CD8-positive, alpha-beta memory T cell (primary cell): ENCODE data around the gene IVNS1ABP. TPM values are rescaled to one million over a fixed set of nuclear protein-coding genes. Genes with fewer than 3 reads are reported as not detected.

Source experiments
- CTCF ChIA-PET: fragments of 350-600 bp; sonication (Branson Sonifier 250); formaldehyde crosslinking; loops from one replicate; lab custom pipeline; 2021; ENCODE audit warnings: antibody characterized with exemption; lab: Charles Lee
- POLR2A ChIA-PET: fragments of 350-600 bp; sonication (Branson Sonifier 250); formaldehyde crosslinking; loops from one replicate; lab custom pipeline; 2021; ENCODE audit warnings: antibody characterized with exemption; lab: Charles Lee
- DNase-seq, 5 donors: peaks; one replicate each; pipeline versions ENCODE4 v3.0.0 to v3.0.0-alpha.2; 2020 to 2022; ENCODE audit warnings: mixed read lengths in 1 of 5
- H3K27ac ChIP-seq: one replicate; pipeline ENCODE4 v1.7.0; 2013; ENCODE audit warnings: low read depth, mild to moderate bottlenecking, low read length, moderate library complexity
- H3K27me3 ChIP-seq: 2 replicates; pipeline ENCODE4 v1.7.0; 2013; ENCODE audit warnings: low read length, mild to moderate bottlenecking; ENCODE audit not compliant: insufficient read depth, poor library complexity, severe bottlenecking
- H3K36me3 ChIP-seq: 2 replicates; pipeline ENCODE4 v1.7.0; 2013; ENCODE audit warnings: mild to moderate bottlenecking, low read length, moderate library complexity; ENCODE audit not compliant: insufficient read depth
- H3K4me1 ChIP-seq: 2 replicates; pipeline ENCODE4 v1.7.0; 2013; ENCODE audit warnings: mild to moderate bottlenecking, low read length, moderate library complexity; ENCODE audit not compliant: insufficient read depth
- H3K4me3 ChIP-seq: 2 replicates; pipeline ENCODE4 v1.7.0; 2013; ENCODE audit warnings: mild to moderate bottlenecking, low read length
- H3K9me3 ChIP-seq: 2 replicates; pipeline ENCODE4 v1.7.0; 2013; ENCODE audit warnings: mild to moderate bottlenecking, low read length
- H3K27ac Mint-ChIP-seq, 8 donors: one replicate each; pipeline ENCODE4 v1.8.0; 2020 to 2021; ENCODE audit warnings: mixed read lengths in 8 of 8, mild to moderate bottlenecking in 6 of 8, inconsistent platforms in 3 of 8, moderate library complexity in 3 of 8
- H3K27me3 Mint-ChIP-seq, 2 donors: one replicate each; pipeline ENCODE4 v1.8.0; 2020 to 2021; ENCODE audit warnings: mixed read lengths in 2 of 2, mild to moderate bottlenecking in 1 of 2, moderate library complexity in 1 of 2
- H3K36me3 Mint-ChIP-seq, 3 donors: one replicate each; pipeline ENCODE4 v1.8.0; 2020 to 2021; ENCODE audit warnings: mixed read lengths in 3 of 3, inconsistent platforms in 1 of 3, mild to moderate bottlenecking in 1 of 3
- H3K4me1 Mint-ChIP-seq, 3 donors: one replicate each; pipeline ENCODE4 v1.8.0; 2020 to 2021; ENCODE audit warnings: mixed read lengths in 3 of 3, inconsistent platforms in 1 of 3, mild to moderate bottlenecking in 1 of 3
- H3K4me3 Mint-ChIP-seq, 7 donors: one replicate each; pipeline ENCODE4 v1.8.0; 2020 to 2021; ENCODE audit warnings: mixed read lengths in 7 of 7, mild to moderate bottlenecking in 6 of 7, moderate library complexity in 4 of 7, inconsistent platforms in 2 of 7
- H3K9me3 Mint-ChIP-seq, 5 donors: one replicate each; pipeline ENCODE4 v1.8.0; 2020 to 2022; ENCODE audit warnings: mixed read lengths in 5 of 5, mild to moderate bottlenecking in 3 of 5, moderate library complexity in 2 of 5, inconsistent platforms in 1 of 5
- polyA plus RNA-seq: library from polyadenylated mRNA; unstranded; fragments of 300-500 nt; fragmentation: Illumina TruSeq; gene quantifications from one replicate; pipeline ENCODE4 v1.2.3, GENCODE V29; 2021
- total RNA-seq, 2 experiments: library from RNA; stranded (reverse); gene quantifications; one replicate each; pipeline ENCODE4 v1.2.3, GENCODE V29; 2021

IVNS1ABP gene
- total and polyA plus RNA-seq, 3 experiments from 2014 or later = 51.7 to 208 (median 205) TPM

- peaks cover 52% of the 10 kb centered on the region for H3K36me3 ChIP-seq
- no peaks in the 10 kb centered on the region for H3K27me3 Mint-ChIP-seq
- H3K9me3 Mint-ChIP-seq = no peaks in the 10 kb centered on the region
- H3K4me3 Mint-ChIP-seq = no peak overlapping the region
- peaks cover 19 to 68% (median 27%) of the 10 kb centered on the region in 3 donors for H3K36me3 Mint-ChIP-seq
- no peak overlapping the region for H3K27ac ChIP-seq
- DNase-seq = no peak
- H3K27me3 ChIP-seq = no peaks in the 10 kb centered on the region
- peaks cover 49 to 59% (median 50%) of the 10 kb centered on the region in 3 donors for H3K4me1 Mint-ChIP-seq
- no peak overlapping the region for H3K27ac Mint-ChIP-seq
- H3K9me3 ChIP-seq = no peaks in the 10 kb centered on the region
- POLR2A ChIA-PET = no interaction called here
- no peak overlapping the region for H3K4me3 ChIP-seq
- CTCF ChIA-PET = interaction anchor here (1.3 kb wide), 1 partner anchor 286 kb away, joined by 4 read pairs; no protein-coding TSS in a partner anchor
- H3K4me1 ChIP-seq = peaks cover 31% of the 10 kb centered on the region
These were observed 7.5 kb downstream of the IVNS1ABP start for GRCh38 chr1:185309566-185309965.

- CTCF ChIA-PET = no interaction called here
- Histone ChIP-seq H3K36me3 (peaks cover 63% of the 10 kb centered on the region), H3K4me3 (no peak overlapping the region), H3K27me3 (no peaks in the 10 kb centered on the region), H3K4me1 (peaks cover 16% of the 10 kb centered on the region), H3K9me3 (no peaks in the 10 kb centered on the region), H3K27ac (no peak overlapping the region)
- POLR2A ChIA-PET = no interaction called here
- H3K27ac Mint-ChIP-seq = peak overlapping the region in 1 of 8 donors; percentile 16
- H3K4me1 Mint-ChIP-seq = peaks cover 39 to 46% (median 41%) of the 10 kb centered on the region in 3 donors
- H3K36me3 Mint-ChIP-seq = peaks cover 20 to 80% (median 35%) of the 10 kb centered on the region in 3 donors
- H3K9me3 Mint-ChIP-seq = no peaks in the 10 kb centered on the region
- H3K27me3 Mint-ChIP-seq = no peaks in the 10 kb centered on the region
- H3K4me3 Mint-ChIP-seq = peak overlapping the region in 1 of 7 donors; percentile 65
- no peak for DNase-seq
These were observed 8.9 kb downstream of the IVNS1ABP start for GRCh38 chr1:185308126-185308525.

- Histone ChIP-seq H3K9me3 (no peaks in the 10 kb centered on the region), H3K4me1 (no peaks in the 10 kb centered on the region), H3K4me3 (no peak overlapping the region), H3K27me3 (no peaks in the 10 kb centered on the region), H3K27ac (no peak overlapping the region), H3K36me3 (peaks cover 79% of the 10 kb centered on the region)
- DNase-seq = no peak
- Mint-ChIP-seq H3K4me1 (peaks cover 15 to 23% (median 16%) of the 10 kb centered on the region in 3 donors), H3K4me3 (peak overlapping the region in 1 of 7 donors; percentile 15), H3K36me3 (peaks cover 23 to 90% (median 36%) of the 10 kb centered on the region in 3 donors), H3K27me3 (no peaks in the 10 kb centered on the region), H3K9me3 (no peaks in the 10 kb centered on the region), H3K27ac (peak overlapping the region in 4 of 8 donors; percentile 35 to 66 (median 61))
- CTCF ChIA-PET = interaction anchor here (0.9 to 2.2 kb wide), 4 partner anchors 11 to 365 kb away, joined by 3 to 6 read pairs (median 3); no protein-coding TSS in a partner anchor
- POLR2A ChIA-PET = interaction anchor here (1.1 kb wide), 1 partner anchor 12 kb away, joined by 3 read pairs; the partner anchor contains the start of gene IVNS1ABP
These were observed 11.6 kb downstream of the IVNS1ABP start for GRCh38 chr1:185305419-185305818.

DNA sequence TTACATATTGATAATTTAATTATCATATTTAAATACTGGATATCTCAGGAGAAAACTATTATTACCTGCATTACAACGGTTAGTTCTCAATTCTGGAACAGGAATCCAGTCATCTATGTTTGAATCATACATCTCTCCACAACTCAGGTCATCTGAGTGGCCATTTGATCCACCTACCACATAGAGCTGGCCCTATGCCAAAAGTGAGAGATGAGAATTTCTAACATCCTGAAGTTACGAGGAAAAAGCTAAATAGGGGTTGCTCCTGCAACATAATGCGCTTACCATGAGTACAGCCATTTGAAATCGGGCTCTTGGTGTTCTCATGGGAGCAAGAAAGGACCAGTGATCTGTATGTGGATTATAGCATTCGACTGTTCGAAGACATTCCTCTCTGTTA is 16.9 kb downstream of the IVNS1ABP start:
- ChIA-PET POLR2A (no interaction called here), CTCF (interaction anchor here (2.1 kb wide), 1 partner anchor 259 kb away, joined by 5 read pairs; no protein-coding TSS in a partner anchor)
- Mint-ChIP-seq H3K4me1 (peaks cover 8 to 12% (median 11%) of the 10 kb centered on the region in 3 donors), H3K27ac (no peak overlapping the region), H3K4me3 (no peak overlapping the region), H3K9me3 (no peaks in the 10 kb centered on the region), H3K27me3 (no peaks in the 10 kb centered on the region), H3K36me3 (peaks cover 21 to 94% (median 40%) of the 10 kb centered on the region in 3 donors)
- no peak overlapping the region for H3K27ac ChIP-seq
- H3K4me1 ChIP-seq = no peaks in the 10 kb centered on the region
- peaks cover 75% of the 10 kb centered on the region for H3K36me3 ChIP-seq
- no peak overlapping the region for H3K4me3 ChIP-seq
- no peaks in the 10 kb centered on the region for H3K9me3 ChIP-seq
- H3K27me3 ChIP-seq = no peaks in the 10 kb centered on the region
- no peak for DNase-seq

DNA sequence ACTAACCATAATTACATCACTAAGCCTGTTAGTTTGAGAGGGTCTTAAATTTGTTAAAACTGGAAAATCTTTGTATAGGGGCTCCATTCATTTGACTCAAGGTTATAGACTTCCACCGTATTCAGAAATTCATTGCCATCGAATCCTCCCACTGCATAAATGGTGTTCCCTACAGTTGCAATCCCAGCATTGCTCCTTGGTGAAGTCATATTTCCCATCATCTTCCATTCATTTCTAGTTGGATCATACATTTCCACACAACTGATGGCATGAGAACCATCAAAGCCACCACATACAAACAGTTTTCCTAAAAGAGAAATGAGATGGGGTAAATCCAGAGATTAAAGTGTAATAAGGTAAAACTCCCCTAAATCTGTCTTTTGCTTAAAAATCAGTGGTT is 19.1 kb downstream of the IVNS1ABP start:
- Histone ChIP-seq H3K9me3 (no peaks in the 10 kb centered on the region), H3K27me3 (no peaks in the 10 kb centered on the region), H3K27ac (no peak overlapping the region), H3K4me1 (no peaks in the 10 kb centered on the region), H3K4me3 (no peak overlapping the region), H3K36me3 (peaks cover 60% of the 10 kb centered on the region)
- no peak for DNase-seq
- CTCF ChIA-PET = interaction anchor here (1.4 kb wide), 1 partner anchor 8 kb away, joined by 3 read pairs; no protein-coding TSS in a partner anchor
- H3K36me3 Mint-ChIP-seq = peaks cover 14 to 90% (median 30%) of the 10 kb centered on the region in 3 donors
- peaks cover 5 to 10% (median 7%) of the 10 kb centered on the region in 3 donors for H3K4me1 Mint-ChIP-seq
- peak overlapping the region in 4 of 8 donors; percentile 30 to 85 (median 42) for H3K27ac Mint-ChIP-seq
- no peaks in the 10 kb centered on the region for H3K9me3 Mint-ChIP-seq
- POLR2A ChIA-PET = no interaction called here
- H3K4me3 Mint-ChIP-seq = no peak overlapping the region
- H3K27me3 Mint-ChIP-seq = no peaks in the 10 kb centered on the region

DNA sequence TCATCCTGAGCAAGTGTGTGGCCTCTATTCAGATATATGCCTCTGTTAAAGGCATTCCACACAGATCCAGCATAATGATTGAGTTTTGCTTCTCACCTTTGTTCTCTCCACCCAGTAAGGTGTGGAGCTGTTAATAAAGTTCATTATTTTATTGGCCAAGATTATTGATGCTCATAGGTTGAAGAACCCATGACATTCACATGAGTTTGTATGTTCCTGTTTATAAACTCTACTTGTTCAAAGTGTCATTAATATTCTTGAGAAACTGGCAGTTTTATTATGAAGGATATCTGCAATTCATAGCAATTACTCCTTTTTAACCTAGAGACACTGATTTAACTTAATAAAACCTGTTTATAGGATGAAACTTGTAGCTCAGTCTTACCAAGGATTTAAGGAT is 22.0 kb downstream of the IVNS1ABP start:
- peaks cover 10 to 68% (median 26%) of the 10 kb centered on the region in 3 donors for H3K36me3 Mint-ChIP-seq
- no peaks in the 10 kb centered on the region for H3K27me3 Mint-ChIP-seq
- ChIA-PET CTCF (interaction anchor here (0.7 to 2.6 kb wide), 3 partner anchors 22 to 375 kb away, joined by 3 to 6 read pairs (median 4); partner anchors contain the start of gene IVNS1ABP), POLR2A (no interaction called here)
- DNase-seq = no peak
- peaks cover 5 to 12% (median 11%) of the 10 kb centered on the region in 3 donors for H3K4me1 Mint-ChIP-seq
- no peaks in the 10 kb centered on the region for H3K9me3 Mint-ChIP-seq
- H3K27ac Mint-ChIP-seq = peak overlapping the region in 3 of 8 donors; percentile 10 to 38 (median 29)
- Histone ChIP-seq H3K9me3 (no peaks in the 10 kb centered on the region), H3K4me1 (no peaks in the 10 kb centered on the region), H3K27me3 (no peaks in the 10 kb centered on the region), H3K36me3 (peaks cover 36% of the 10 kb centered on the region), H3K4me3 (no peak overlapping the region), H3K27ac (no peak overlapping the region)
- no peak overlapping the region for H3K4me3 Mint-ChIP-seq

DNA sequence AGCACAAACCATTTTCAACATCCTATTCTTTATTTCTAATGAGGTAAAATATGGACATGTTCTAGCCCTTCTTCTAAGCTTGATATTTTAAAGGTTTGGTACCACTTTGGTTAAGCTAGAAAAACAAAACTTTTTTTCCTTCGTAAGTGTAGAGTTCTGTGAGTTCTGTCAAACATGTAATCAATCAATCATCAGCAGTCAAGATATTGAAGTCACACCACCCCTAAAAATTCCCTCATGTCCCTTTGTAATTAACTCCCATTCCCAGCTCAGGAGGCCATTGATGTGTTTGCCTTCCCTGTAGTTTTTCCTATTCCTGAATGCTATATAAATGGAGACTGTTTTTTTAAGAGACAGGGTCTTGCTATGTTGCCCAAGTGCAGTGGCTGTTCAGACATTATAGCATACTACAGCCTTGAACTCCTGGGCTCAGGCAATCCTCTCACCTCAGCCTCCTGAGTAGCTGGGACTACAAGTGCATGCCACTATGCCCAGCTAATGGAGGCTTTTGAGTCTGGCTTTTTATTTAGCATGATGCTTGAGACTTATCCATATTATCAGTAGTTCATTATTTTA is 23.0 kb downstream of the IVNS1ABP start:
- Mint-ChIP-seq H3K9me3 (peaks cover 0 to 6% (median 0%) of the 10 kb centered on the region in 5 donors), H3K27me3 (peaks cover 0 to 2% of the 10 kb centered on the region in 2 donors), H3K36me3 (peaks cover 10 to 65% (median 26%) of the 10 kb centered on the region in 3 donors), H3K4me3 (no peak overlapping the region), H3K4me1 (peaks cover 5 to 11% (median 10%) of the 10 kb centered on the region in 3 donors), H3K27ac (peak overlapping the region in 4 of 8 donors; percentile 12 to 79 (median 50))
- DNase-seq = no peak
- ChIA-PET CTCF (interaction anchor here (1.1 to 2.6 kb wide), 2 partner anchors 23 to 376 kb away, joined by 4 to 6 read pairs; partner anchors contain the start of gene IVNS1ABP), POLR2A (no interaction called here)
- H3K4me3 ChIP-seq = no peak overlapping the region
- peaks cover 2% of the 10 kb centered on the region for H3K4me1 ChIP-seq
- peaks cover 28% of the 10 kb centered on the region for H3K36me3 ChIP-seq
- no peaks in the 10 kb centered on the region for H3K27me3 ChIP-seq
- no peaks in the 10 kb centered on the region for H3K9me3 ChIP-seq
- no peak overlapping the region for H3K27ac ChIP-seq

DNA sequence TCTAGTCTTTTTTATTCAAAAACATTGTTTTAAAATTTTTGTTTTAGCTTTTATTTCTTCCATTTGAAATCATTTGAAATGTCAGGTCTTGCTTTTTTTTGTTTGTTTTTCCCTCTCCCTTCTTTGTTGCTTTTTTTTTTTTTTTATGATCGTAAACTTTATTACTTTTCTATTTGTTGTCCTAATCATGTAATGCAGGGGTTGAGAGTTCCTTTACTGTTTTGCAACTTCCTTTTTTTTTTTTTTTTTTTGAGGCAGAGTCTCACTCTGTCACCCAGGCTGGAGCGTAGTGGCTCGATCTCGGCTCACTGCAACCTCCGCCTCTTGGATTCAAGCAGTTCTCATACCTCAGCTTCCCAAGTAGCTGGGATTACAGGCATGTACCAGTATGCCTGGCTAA is 24.8 kb downstream of the IVNS1ABP start:
- CTCF ChIA-PET = interaction anchor here (2.6 kb wide), 1 partner anchor 11 kb away, joined by 7 read pairs; no protein-coding TSS in a partner anchor
- Histone ChIP-seq H3K27me3 (no peaks in the 10 kb centered on the region), H3K4me1 (peaks cover 11% of the 10 kb centered on the region), H3K27ac (no peak overlapping the region), H3K36me3 (peaks cover 10% of the 10 kb centered on the region), H3K4me3 (no peak overlapping the region), H3K9me3 (no peaks in the 10 kb centered on the region)
- POLR2A ChIA-PET = interaction anchor here (0.6 kb wide), 1 partner anchor 249 kb away, joined by 3 read pairs; no protein-coding TSS in a partner anchor
- peaks cover 0 to 2% of the 10 kb centered on the region in 2 donors for H3K27me3 Mint-ChIP-seq
- H3K4me1 Mint-ChIP-seq = peaks cover 4 to 7% (median 6%) of the 10 kb centered on the region in 3 donors
- DNase-seq = no peak
- H3K9me3 Mint-ChIP-seq = peaks cover 0 to 6% (median 0%) of the 10 kb centered on the region in 5 donors
- H3K36me3 Mint-ChIP-seq = peaks cover 10 to 52% (median 18%) of the 10 kb centered on the region in 3 donors
- peak overlapping the region in 2 of 8 donors; percentile 76 to 78 for H3K27ac Mint-ChIP-seq
- H3K4me3 Mint-ChIP-seq = no peak overlapping the region
